GM12891 (cell line): Measurements from ENCODE around the gene ANKZF1.

ENCODE experiments used
- POLR2A ChIP-seq: IDR thresholded peaks from 2 replicates; pipeline ENCODE4 v1.6.1; 2011; ENCODE audit warnings: low read depth, low read length, control low read depth
- POLR2AphosphoS5 ChIP-seq: IDR thresholded peaks from 2 replicates; pipeline ENCODE4 v1.6.1; 2011; ENCODE audit warnings: low read depth, low read length, control low read depth

GRCh38 chr2:219182331-219183150 lies 47.1 kb upstream of the ANKZF1 start:
- TF ChIP-seq POLR2AphosphoS5 (no peak), POLR2A (no peak)
